GM21447 (cell line): ENCODE measurements around the gene HAGHL.
"Not testable (repeated sequence)": the region's sequence is repeated elsewhere in the genome, so short reads cannot be mapped to it uniquely, and the experiment has no call there.

Experiments
- ATAC-seq: cut with Tn5 transposase; IDR thresholded peaks from one replicate; pipeline ENCODE4 v1.9.1; 2021; ENCODE audit not compliant: unreplicated experiment

The HAGHL gene

GRCh38 chr16:767743-768235 lies 40.9 kb downstream of the HAGHL start:
- no peak for ATAC-seq

- ATAC-seq = no peak
Measured at GRCh38 chr16:768428-768827, 41.5 kb downstream of the HAGHL start.

DNA sequence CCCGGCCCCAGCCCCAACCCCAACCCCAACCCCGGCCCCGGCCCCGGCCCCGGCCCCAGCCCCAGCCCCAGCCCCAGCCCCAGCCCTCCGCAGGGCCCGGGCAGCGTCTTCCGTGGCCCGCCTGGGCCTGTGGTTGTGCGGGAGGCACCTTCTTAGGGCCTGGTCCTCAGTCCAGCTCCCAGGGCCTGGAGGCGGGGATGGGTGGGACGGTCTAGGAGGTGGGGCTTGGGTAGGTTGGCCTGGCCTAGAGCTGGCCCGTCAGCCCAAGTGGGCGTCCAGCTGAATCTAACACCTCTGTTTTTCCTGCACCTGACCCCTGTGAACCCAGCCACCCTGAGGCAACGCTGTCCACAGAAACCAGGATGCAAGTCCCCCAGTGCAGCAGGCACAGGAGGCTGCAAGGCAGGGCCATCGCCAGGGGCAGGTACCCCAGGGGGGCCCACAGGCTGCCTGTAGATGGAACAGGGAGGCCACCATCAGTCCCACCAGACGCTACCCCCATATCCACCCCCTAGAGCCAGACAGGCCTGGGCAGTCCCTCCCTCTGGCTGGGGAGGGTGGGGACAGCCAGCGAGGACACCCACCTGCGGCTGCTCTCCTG lies 42.4 kb downstream of the HAGHL start:
- no peak for ATAC-seq

DNA sequence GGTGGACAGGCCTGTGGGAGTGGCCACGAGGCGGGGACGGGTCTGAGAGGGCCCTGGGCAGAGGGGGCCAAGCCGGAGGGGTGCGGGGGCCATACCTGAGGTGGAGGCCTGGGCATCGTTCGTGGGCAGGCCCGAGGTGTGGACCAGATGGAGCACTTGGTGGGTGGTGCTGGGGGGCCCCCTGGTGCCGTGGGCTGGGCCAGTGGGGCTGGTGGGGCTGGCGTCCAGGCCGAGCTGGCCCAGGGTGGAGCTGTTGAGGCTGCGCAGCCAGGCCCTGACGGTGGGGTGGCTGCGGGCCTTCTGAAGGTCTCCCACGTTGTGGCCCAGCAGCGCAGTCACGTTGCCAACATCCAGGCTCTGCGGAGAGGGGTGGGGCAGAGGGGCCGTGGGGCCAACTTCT lies 43.0 kb downstream of the HAGHL start:
- no peak for ATAC-seq

DNA sequence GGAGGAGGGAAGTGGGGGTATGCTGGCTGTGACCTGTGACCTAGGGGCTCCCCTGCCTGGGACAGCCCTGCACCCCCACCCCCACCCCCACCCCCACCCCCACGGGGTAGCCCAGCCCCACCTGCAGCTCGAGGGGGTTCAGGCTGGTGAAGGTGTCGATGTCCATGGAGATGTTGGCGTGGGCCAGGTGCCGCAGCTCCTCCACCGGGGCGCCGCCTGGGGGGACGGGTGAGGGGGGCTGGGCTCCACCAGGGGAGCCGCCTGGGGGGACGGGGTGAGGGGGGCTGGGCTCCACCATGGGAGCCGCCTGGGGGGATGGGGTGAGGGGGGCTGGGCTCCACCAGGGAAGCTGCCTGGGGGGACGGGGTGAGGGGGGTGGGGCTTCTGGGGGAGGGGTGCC lies 43.5 kb downstream of the HAGHL start:
- ATAC-seq = no peak

DNA sequence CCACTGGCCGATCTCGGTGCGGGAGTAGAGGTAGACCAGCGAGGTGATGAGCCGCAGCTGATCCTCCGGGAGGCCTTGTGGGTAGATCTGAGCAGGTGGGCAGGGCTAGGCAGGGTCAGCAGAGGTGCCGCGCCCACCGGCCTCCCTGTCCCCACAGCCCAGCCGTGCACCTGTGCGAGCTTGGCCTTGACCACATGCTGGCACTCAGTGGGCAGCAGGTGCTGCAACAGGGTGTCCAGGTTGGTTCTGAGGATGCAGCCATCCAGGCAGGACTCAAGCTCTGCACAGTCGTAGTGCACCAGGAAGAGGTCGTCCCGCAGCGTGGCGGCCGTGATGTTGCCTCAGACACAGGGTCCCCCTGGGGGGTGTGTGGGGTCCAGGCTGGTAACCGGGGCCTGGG lies 46.1 kb downstream of the HAGHL start:
- ATAC-seq = no peak

GRCh38 chr16:774086-775001 lies 47.4 kb downstream of the HAGHL start:
- no peak for ATAC-seq

GRCh38 chr16:775236-775796 lies 48.4 kb downstream of the HAGHL start:
- ATAC-seq = no peak

GRCh38 chr16:776298-776697 lies 49.4 kb downstream of the HAGHL start:
- ATAC-seq = not testable (repeated sequence)

GRCh38 chr16:776824-777223 lies 49.9 kb downstream of the HAGHL start:
- no peak for ATAC-seq

GRCh38 chr16:777826-778225 lies 50.9 kb downstream of the HAGHL start:
- no peak for ATAC-seq

DNA sequence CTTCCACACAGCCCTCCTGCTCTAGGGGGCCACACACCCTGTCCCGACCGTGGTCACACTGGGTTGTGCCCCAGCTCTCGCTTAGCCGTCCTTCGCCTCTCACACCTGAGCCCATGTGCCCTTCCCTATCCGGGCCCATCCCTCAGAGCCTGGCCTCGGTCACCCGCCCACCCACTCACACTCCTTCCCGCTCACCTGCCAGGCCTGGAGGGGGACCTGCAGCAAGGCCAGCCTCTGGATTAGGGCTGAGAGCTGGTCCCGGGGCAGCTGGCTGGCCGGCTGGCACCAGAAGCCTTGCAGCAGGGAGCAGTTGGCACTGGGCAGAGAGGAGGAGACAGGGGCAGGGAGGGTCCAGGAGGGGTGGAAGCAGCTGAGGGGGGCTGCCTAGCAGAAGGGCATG lies 51.5 kb downstream of the HAGHL start:
- no peak for ATAC-seq

- no peak for ATAC-seq
Measured at GRCh38 chr16:778909-779527, 52.1 kb downstream of the HAGHL start.
